D721Med (cell line): ENCODE measurements around the gene SPG7.

ENCODE experiments used
- DNase-seq: peaks from one replicate; pipeline ENCODE4 v3.0.0; 2011; ENCODE audit warnings: low spot score; ENCODE audit not compliant: insufficient read length
- FAIRE-seq: peaks from 2 replicates; lab custom pipeline; 2011; peaks lifted over from hg19 to GRCh38; lab: Jason Lieb, UNC
- TF ChIP-seq, protein P1 (sequence below): IDR thresholded peaks from 2 replicates; pipeline ENCODE4 v1.5.1; 2012; ENCODE audit warnings: mild to moderate bottlenecking, control low read depth; ENCODE audit not compliant: insufficient read depth; ENCODE audit errors: missing control alignments

Gene SPG7

DNA sequence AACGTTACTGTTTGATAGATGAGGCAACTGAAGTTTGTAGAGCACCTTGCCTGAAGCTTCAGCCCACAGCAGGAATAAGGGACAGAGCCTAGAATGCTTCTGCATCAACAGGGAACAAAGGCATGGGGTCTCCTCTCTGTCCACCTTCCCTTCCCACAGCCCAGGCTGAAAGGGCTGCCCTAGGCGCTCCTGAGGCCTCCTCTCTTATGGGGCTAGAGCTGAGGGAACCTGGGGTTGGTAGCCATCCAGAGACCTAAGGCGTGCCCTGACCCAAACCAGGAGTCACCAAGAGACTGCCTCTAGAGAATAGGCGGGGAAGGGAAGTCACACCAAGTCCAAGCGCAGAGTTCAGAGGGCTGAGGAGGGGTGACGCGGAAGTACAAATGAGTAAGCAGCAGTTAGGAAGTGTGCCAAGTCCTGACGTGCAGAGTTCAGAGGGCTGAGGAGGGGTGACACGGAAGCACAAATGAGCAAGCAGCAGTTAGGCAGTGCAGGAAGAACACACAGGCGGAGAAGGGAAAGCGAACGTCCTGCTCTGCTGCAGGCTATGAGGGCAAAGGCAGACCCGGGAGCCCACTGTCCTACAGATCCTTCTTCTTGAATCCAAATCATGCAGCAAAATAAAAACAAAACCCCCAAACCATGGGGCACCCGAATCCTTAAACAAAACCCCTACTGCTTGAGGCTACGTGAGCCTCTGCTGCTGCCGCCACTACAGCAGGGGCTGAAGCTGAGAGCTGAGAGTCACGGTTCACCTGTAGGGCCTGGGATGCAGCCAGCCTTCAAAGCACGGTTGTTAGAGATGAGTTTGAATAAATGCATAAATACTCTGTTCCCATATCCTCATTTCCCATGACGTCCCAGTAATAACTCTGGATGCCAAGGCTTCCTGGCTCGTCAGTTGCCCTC, 2.7 kb upstream of the SPG7 start:
- no peak for FAIRE-seq
- no peak for DNase-seq
- TF ChIP-seq, protein P1, sequence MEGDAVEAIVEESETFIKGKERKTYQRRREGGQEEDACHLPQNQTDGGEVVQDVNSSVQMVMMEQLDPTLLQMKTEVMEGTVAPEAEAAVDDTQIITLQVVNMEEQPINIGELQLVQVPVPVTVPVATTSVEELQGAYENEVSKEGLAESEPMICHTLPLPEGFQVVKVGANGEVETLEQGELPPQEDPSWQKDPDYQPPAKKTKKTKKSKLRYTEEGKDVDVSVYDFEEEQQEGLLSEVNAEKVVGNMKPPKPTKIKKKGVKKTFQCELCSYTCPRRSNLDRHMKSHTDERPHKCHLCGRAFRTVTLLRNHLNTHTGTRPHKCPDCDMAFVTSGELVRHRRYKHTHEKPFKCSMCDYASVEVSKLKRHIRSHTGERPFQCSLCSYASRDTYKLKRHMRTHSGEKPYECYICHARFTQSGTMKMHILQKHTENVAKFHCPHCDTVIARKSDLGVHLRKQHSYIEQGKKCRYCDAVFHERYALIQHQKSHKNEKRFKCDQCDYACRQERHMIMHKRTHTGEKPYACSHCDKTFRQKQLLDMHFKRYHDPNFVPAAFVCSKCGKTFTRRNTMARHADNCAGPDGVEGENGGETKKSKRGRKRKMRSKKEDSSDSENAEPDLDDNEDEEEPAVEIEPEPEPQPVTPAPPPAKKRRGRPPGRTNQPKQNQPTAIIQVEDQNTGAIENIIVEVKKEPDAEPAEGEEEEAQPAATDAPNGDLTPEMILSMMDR, result no peak

DNA sequence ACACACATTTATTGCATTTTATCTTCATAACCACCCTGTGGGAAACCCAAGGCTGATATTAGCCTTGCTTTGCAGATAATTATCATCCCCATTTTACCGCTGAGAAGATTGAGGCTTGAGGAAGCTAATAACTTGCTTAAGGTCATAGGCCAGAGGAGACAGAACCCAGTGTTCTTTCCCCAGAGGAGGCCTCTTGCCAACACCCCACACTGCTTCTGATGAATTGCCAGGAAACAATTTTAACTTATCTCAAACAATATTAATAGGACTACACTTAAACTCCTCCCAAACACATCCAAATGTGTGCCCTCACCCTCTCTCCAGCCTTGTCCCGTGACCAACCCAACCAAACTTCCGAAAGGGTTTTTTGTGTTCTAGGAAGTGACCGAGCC, 2.1 kb upstream of the SPG7 start:
- DNase-seq, result no peak
- no peak for FAIRE-seq

DNA sequence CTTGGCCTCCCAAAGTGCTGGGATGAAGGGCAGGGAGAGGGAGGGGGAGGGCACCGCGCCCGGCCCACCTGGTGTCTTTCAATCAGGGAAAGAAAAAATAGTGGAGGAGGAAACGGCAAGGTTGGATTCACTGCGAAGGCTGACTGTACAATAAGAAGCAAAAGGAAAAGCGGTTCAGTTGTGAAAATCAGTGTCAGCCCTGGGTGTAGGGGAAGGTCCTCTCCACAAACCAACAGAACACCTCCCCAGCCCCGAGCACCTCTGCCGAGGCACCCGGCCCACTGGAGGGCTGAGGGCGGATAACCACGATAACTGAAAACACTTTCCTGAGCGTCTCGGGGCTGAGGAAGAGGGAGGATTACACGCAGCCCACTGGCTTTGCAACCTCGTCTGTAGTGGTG, 1.4 kb upstream of the SPG7 start:
- DNase-seq (no peak), FAIRE-seq (no peak)
- TF ChIP-seq, protein P1, result no peak

More for the DNA sequence above, 2.1 kb upstream of the SPG7 start:
- TF ChIP-seq, protein P1, result no peak

DNA sequence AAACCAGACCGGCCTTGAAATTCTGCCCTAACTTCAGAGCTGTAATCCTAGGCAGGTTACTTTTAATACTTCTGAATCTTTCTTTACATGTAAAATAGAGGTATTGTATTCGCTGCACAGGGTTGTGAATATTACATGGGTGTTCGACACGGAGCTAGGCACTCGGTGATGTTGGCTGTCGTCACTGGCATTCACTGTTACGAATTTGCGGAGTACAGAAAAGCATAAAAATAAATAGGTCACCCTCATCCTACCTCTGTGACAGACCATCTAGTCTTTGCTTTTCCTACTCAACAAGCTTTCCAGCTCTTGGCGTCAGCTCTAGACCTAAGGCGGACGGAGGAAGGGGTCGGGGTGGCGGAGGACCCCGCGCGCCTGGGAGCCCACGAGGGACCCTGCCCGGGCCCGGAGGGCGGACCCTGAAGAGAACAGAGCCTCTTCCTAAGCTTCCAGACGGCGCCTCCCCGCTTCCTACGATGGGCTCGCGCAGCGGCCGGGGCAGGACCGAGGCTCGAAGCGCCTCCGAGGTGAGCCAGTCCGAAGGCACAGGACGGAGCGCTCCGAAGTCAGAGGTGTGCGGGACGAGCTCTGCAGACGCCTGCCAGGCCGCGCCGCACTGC, 879 bp upstream of the SPG7 start:
- FAIRE-seq, result no peak
- DNase-seq, result no peak
- TF ChIP-seq, protein P1, result no peak

DNA sequence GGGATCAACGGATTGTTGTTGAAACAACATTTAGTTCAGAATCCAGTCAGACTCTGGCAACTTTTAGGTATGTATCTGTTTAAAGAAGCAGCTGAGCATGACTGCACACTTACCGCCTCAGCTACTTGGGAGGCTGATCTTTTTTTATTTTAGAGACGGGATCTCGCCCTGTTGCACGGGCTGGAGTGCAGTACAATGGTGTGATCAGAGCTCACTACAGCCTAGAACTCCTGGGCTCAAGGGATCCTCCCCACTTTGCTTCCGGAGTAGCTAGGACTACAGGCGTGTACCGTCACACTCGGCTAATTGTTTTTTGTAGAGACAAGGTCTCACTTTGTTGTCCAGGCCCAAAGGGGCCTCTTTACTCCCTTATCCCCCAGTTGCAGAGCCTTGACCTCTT, 2.3 kb downstream of the SPG7 start:
- FAIRE-seq, result no peak
- DNase-seq, result no peak
- TF ChIP-seq, protein P1, result no peak

DNA sequence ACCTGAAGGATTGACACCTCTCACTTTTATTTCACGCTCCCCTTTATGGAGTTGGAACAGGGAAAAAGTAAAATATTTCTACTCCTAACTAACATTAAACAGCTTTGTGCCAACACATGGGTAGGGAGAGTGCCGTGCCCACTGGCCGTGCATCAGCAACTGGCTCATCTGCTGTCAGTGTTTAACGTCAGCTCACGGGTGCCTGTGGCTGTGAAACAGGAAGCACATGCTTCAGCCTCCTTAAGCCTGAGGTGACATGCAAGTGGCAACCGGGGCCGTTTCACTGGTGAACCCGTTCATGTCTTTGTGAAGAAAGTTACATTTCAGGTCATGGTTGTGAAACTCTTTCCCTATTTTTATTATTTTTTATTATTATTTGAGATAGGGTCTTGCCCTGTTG, 3.2 kb downstream of the SPG7 start:
- no peak for FAIRE-seq
- TF ChIP-seq, protein P1, result no peak
- no peak for DNase-seq

DNA sequence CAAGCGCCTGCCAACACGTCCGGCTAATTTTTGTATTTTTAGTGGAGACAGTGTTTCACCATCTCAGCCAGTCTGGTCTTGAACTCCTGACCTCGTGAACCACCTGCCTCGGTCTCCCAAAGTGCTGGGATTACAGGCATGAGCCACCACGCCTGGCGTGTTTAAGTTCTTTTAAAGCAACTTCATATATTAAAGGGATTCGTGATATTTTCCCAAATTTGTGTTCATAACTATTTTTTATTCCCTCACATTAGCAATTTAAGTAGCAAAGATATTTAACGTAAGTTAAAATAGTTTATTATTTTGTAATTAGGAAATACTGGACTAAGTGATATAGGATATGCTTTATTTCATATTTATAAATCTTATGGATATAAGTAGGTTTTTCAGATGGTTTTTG, 4.2 kb downstream of the SPG7 start:
- no peak for FAIRE-seq
- no peak for DNase-seq
- TF ChIP-seq, protein P1, result no peak
